Body of pancreas (tissue), 4 donors: ENCODE data around the gene ABL1.

Source experiments
- CTCF ChIP-seq, 7 experiments: fragments of 450-650 bp in 4 of 7; fragments of 200-600 bp in 3 of 7; sonication (generic) in 3 of 7; IDR thresholded peaks; one replicate each; pipeline ENCODE4 v1.5.1; 2016 to 2019; ENCODE audit warnings: antibody characterized with exemption in 7 of 7
- POLR2A ChIP-seq, 3 donors: fragments of 450-650 bp; IDR thresholded peaks; one replicate each; pipeline ENCODE4 v1.6.1; 2016; ENCODE audit warnings: antibody characterized with exemption in 3 of 3, mild to moderate bottlenecking in 2 of 3

- TF ChIP-seq POLR2A (IDR thresholded peaks at IDR 0.05) (no peak), CTCF (IDR thresholded peaks at IDR 0.05) (no peak)
Observed at GRCh38 chr9:130880599-130881220, 45.7 kb downstream of the ABL1 start.
